Choroid plexus epithelial cell (primary cell): ENCODE data around the gene STAM.

Experiments used
- DNase-seq: peaks from one replicate; pipeline ENCODE4 v3.0.0-alpha.2; 2010; ENCODE audit warnings: low read depth
- H3K4me3 ChIP-seq: 2 replicates; pipeline ENCODE4 v1.5.1; 2011; ENCODE audit warnings: low read depth, mild to moderate bottlenecking, control low read depth, low read length, moderate library complexity
- TF ChIP-seq, protein P1 (sequence below): conservative IDR thresholded peaks from 2 replicates; pipeline ENCODE4 v1.5.1; 2011; ENCODE audit warnings: low read depth, mild to moderate bottlenecking, control low read depth, inconsistent platforms, low read length, moderate library complexity

Gene STAM

DNA sequence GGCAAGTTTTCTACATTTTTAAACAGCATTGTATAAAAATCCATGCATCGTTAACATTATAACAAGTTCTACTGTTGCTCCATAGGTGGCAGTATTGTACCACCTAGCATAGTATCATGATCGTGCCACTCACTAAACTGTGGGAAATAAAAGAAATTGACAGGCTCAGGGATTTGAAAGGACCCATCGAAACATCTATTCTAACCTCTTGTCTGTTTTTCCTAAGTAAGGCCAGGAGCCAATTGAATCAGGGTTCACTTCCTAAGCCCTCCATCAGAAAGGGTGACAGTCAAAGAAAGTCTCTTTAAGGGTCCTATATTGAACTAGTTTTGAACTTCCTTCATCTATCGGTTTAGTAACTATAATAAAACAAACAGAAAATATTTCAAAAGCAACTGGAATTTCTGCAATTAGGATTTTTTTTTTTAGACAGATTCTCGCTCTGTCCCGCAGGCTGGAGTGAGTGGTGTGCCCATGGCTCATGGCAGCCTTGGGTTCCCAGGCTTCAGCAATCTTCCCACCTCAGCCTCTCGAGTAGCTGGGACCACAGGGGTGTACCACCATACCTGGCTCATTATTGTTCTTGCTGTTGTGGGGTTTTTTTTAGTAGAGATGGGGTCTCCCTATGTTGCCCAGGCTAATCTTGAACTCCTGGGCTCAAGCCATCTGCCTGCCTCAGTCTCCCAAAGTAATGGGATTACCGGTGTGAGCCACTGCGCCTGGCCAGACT, 36.2 kb upstream of the STAM start:
- DNase-seq = peak; percentile 78
- TF ChIP-seq, protein P1, sequence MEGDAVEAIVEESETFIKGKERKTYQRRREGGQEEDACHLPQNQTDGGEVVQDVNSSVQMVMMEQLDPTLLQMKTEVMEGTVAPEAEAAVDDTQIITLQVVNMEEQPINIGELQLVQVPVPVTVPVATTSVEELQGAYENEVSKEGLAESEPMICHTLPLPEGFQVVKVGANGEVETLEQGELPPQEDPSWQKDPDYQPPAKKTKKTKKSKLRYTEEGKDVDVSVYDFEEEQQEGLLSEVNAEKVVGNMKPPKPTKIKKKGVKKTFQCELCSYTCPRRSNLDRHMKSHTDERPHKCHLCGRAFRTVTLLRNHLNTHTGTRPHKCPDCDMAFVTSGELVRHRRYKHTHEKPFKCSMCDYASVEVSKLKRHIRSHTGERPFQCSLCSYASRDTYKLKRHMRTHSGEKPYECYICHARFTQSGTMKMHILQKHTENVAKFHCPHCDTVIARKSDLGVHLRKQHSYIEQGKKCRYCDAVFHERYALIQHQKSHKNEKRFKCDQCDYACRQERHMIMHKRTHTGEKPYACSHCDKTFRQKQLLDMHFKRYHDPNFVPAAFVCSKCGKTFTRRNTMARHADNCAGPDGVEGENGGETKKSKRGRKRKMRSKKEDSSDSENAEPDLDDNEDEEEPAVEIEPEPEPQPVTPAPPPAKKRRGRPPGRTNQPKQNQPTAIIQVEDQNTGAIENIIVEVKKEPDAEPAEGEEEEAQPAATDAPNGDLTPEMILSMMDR = peak; percentile 72
- H3K4me3 ChIP-seq = no peak overlapping the region

DNA sequence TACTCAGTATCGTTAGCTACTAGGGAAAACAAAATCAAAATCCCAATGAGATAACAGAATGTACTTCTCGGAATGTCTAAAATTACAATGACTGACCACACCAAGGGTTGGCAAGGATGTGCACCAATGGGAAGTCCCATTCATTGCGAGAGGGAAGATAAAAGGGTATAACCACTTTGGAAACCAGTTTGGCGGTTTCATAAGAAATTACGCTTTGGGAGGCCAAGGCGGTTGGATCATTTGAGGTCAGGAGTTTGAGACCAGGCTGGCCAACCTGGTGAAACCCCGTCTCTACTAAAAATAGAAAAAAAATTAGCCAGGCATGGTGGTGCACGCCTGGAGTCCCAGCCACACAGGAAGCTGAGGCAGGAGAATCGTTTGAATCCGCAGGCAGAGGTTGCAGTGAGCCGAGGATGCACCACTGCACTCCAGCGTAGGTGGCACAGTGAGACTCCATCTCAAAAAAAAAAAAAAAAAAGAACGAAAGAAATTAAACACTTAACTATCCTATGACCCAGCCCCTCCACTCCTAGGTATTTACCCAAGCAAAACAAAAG, 34.4 kb upstream of the STAM start:
- H3K4me3 ChIP-seq = no peak overlapping the region
- DNase-seq = no peak
- TF ChIP-seq, protein P1 = no peak

GRCh38 chr10:17616403-17617030, 27.4 kb upstream of the STAM start:
- TF ChIP-seq, protein P1 = no peak
- DNase-seq = peak; percentile 61
- peak overlapping the region; percentile 73 for H3K4me3 ChIP-seq

GRCh38 chr10:17617031-17617911, 26.7 kb upstream of the STAM start, which contains the start of gene HACD1:
Gene HACD1 (minus strand): TSS chr10:17617374. CDS start chr10:17617339, 35 bp downstream.
- peak; percentile 74 for DNase-seq
- peak within 1 kb of the TSS; percentile 73 for H3K4me3 ChIP-seq
- TF ChIP-seq, protein P1 = peak; percentile 34

GRCh38 chr10:17622061-17622460, 21.9 kb upstream of the STAM start:
- TF ChIP-seq, protein P1 = no peak
- peak; percentile 14 for DNase-seq
- H3K4me3 ChIP-seq = no peak overlapping the region

- TF ChIP-seq, protein P1 = no peak
- no peak for DNase-seq
- no peak overlapping the region for H3K4me3 ChIP-seq
These were observed 19.0 kb upstream of the STAM start for GRCh38 chr10:17624996-17625395.
